Naive thymus-derived CD4-positive, alpha-beta T cell (primary cell): ENCODE measurements around the gene PLXNA1. TPM values are rescaled to one million over a fixed set of nuclear protein-coding genes. Genes with fewer than 3 reads are reported as not detected.

ENCODE experiments used
- ATAC-seq: fragments of 150-1000 bp; cut with Tn5 transposase; 2 replicates; pipeline ENCODE4 v1.10.0; 2021; ENCODE audit warnings: mild to moderate bottlenecking, moderate library complexity
- CTCF ChIA-PET: fragments of 350-600 bp; sonication (Branson Sonifier 250); formaldehyde crosslinking; loops from one replicate; lab custom pipeline; 2021; ENCODE audit warnings: antibody characterized with exemption; lab: Charles Lee
- POLR2A ChIA-PET: fragments of 350-600 bp; sonication (Branson Sonifier 250); formaldehyde crosslinking; loops from one replicate; lab custom pipeline; 2021; ENCODE audit warnings: antibody characterized with exemption, inconsistent platforms; lab: Charles Lee
- DNase-seq, 9 donors: peaks; one replicate each; pipeline versions ENCODE4 v3.0.0 to v3.0.0-alpha.2; 2020 to 2022; ENCODE audit warnings: mixed read lengths in 1 of 9
- H3K27ac ChIP-seq: one replicate; pipeline ENCODE4 v1.7.0; 2013; ENCODE audit warnings: mild to moderate bottlenecking, low read depth, low read length, moderate library complexity
- H3K27me3 ChIP-seq, 2 donors: one replicate each; pipeline ENCODE4 v1.7.0; 2013; ENCODE audit warnings: low read length in 2 of 2, mild to moderate bottlenecking in 2 of 2, moderate library complexity in 2 of 2; ENCODE audit not compliant: control insufficient read depth in 2 of 2, insufficient read depth in 2 of 2
- H3K36me3 ChIP-seq, 3 experiments: 1 replicate in 2 of 3; 2 replicates in 1 of 3; pipeline ENCODE4 v1.7.0; 2013; ENCODE audit warnings: low read length in 3 of 3, mild to moderate bottlenecking in 3 of 3, moderate library complexity in 1 of 3; ENCODE audit not compliant: insufficient read depth in 3 of 3, control insufficient read depth in 2 of 3
- H3K4me1 ChIP-seq, 2 donors: one replicate each; pipeline ENCODE4 v1.7.0; 2013; ENCODE audit warnings: low read length in 2 of 2, mild to moderate bottlenecking in 2 of 2, moderate library complexity in 1 of 2; ENCODE audit not compliant: control insufficient read depth in 2 of 2, insufficient read depth in 2 of 2
- H3K4me3 ChIP-seq: 2 replicates; pipeline ENCODE4 v1.7.0; 2013; ENCODE audit warnings: mild to moderate bottlenecking, low read length
- H3K9me3 ChIP-seq, 3 experiments: 1 replicate in 2 of 3; 2 replicates in 1 of 3; pipeline ENCODE4 v1.7.0; 2013; ENCODE audit warnings: low read length in 3 of 3; ENCODE audit not compliant: control insufficient read depth in 2 of 3
- H3K27ac Mint-ChIP-seq, 9 donors: one replicate each; pipeline ENCODE4 v1.8.0; 2020 to 2022; ENCODE audit warnings: mixed read lengths in 9 of 9, mild to moderate bottlenecking in 8 of 9, moderate library complexity in 5 of 9, inconsistent platforms in 2 of 9
- H3K27me3 Mint-ChIP-seq, 5 donors: one replicate each; pipeline ENCODE4 v1.8.0; 2021 to 2022; ENCODE audit warnings: mixed read lengths in 5 of 5, mild to moderate bottlenecking in 1 of 5
- H3K36me3 Mint-ChIP-seq, 5 donors: one replicate each; pipeline ENCODE4 v1.8.0; 2020 to 2022; ENCODE audit warnings: mixed read lengths in 5 of 5, mild to moderate bottlenecking in 3 of 5, inconsistent platforms in 1 of 5
- H3K4me1 Mint-ChIP-seq, 7 donors: one replicate each; pipeline ENCODE4 v1.8.0; 2020 to 2022; ENCODE audit warnings: mixed read lengths in 7 of 7, mild to moderate bottlenecking in 3 of 7, inconsistent platforms in 1 of 7
- H3K4me3 Mint-ChIP-seq, 10 donors: one replicate each; pipeline ENCODE4 v1.8.0; 2020 to 2022; ENCODE audit warnings: mild to moderate bottlenecking in 10 of 10, mixed read lengths in 10 of 10, moderate library complexity in 6 of 10, inconsistent platforms in 2 of 10
- H3K9me3 Mint-ChIP-seq, 11 donors: one replicate each; pipeline ENCODE4 v1.8.0; 2020 to 2022; ENCODE audit warnings: mixed read lengths in 11 of 11, mild to moderate bottlenecking in 4 of 11, inconsistent platforms in 1 of 11, moderate library complexity in 1 of 11
- intact Hi-C, 2 donors: fragments of 100-400 bp; cut with micrococcal nuclease; formaldehyde crosslinking; loops; one replicate each; pipeline ENCODE4 v1.15.1; 2023
- polyA plus RNA-seq, 2 donors: library from polyadenylated mRNA; unstranded; fragments of 300-500 nt; fragmentation: Illumina TruSeq; gene quantifications; one replicate each; pipeline ENCODE4 v1.2.3, GENCODE V29; 2021
- total RNA-seq, 6 experiments: library from RNA in 5 of 6; stranded (reverse) in 5 of 6; gene quantifications; 1 replicate in 5 of 6; 2 replicates in 1 of 6; pipeline ENCODE4 v1.2.3 and lab custom pipeline; 2021 to 2026

The PLXNA1 gene
- total and polyA plus RNA-seq, 7 experiments from 2014 or later: 0.27 to 16.8 (median 9.4) TPM

DNA sequence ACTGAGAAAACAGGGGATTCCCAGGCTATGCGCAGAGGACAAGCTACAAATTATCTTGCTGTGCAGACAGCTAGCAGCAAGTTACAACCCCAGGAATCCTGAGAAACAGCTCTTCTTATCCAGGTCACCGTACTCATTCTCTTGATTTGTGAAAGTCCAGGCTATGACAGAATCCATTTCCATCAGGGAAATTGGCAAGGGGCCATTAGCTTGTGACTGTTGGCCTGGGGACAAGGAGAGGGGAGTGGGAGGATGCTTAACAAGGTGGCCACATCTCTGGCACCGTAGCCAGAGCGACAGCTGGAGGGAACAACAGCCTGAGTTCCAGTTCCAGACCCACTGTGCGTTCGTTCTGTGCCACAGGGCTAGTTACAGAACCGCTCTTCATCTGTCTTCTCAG lies 44.9 kb upstream of the PLXNA1 start:
- DNase-seq: no peak
- H3K27me3 ChIP-seq: no peaks in the 10 kb centered on the region
- no peak overlapping the region for H3K27ac Mint-ChIP-seq
- intact Hi-C loops: no loop called here
- no peak overlapping the region for H3K4me3 Mint-ChIP-seq
- no peaks in the 10 kb centered on the region for H3K36me3 ChIP-seq
- peaks cover 0 to 1% (median 0%) of the 10 kb centered on the region in 11 donors for H3K9me3 Mint-ChIP-seq
- H3K4me1 ChIP-seq: no peaks in the 10 kb centered on the region
- H3K4me1 Mint-ChIP-seq: peaks cover 0 to 3% (median 0%) of the 10 kb centered on the region in 7 donors
- no peak overlapping the region for H3K27ac ChIP-seq
- H3K27me3 Mint-ChIP-seq: no peaks in the 10 kb centered on the region
- H3K9me3 ChIP-seq: no peaks in the 10 kb centered on the region
- ChIA-PET POLR2A (no interaction called here), CTCF (no interaction called here)
- peaks cover 0 to 23% (median 0%) of the 10 kb centered on the region in 5 donors for H3K36me3 Mint-ChIP-seq
- no peak for ATAC-seq
- H3K4me3 ChIP-seq: no peak overlapping the region

DNA sequence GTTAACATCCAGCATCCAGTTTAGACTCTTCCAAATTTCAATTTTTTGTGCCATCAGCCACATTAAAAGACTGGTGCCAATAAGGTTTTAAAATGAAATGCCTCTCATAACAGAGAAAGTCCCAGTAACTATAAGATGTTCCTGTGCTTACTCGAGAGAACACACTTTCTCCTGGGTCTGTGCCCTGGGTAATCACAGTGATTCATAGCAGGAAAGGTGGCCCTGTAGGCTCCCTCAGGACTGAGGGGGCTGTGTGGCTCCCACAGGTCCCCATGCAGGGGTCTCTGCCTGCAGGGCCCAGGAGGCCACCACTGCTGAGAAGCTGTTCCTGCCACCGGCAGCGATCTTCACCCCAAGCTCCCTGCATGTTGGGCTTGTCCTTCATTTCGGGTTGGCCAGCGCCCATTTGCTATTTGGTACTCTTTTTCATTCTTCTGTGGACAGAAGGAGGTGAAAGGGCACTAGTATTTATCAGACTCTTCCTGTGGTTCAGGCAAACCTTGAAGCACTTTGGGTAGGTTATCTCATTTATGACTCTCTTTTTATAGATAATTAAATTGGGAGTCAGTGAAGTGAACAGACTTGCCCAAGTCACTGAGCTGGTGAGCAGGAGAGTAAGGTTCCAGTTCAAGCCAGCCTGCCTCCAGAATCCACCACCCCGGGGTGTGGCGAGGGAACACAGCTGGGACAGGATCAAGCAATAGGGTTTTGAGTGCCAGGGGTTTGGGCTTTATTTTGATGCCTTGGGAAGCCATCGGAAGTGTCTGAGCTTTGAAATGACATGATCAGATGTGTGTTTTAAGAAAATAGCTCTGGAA lies 44.2 kb upstream of the PLXNA1 start:
- no peak for ATAC-seq
- intact Hi-C loops: no loop called here
- Histone ChIP-seq H3K4me1 (no peaks in the 10 kb centered on the region), H3K27ac (no peak overlapping the region), H3K4me3 (no peak overlapping the region), H3K9me3 (no peaks in the 10 kb centered on the region), H3K27me3 (no peaks in the 10 kb centered on the region), H3K36me3 (no peaks in the 10 kb centered on the region)
- Mint-ChIP-seq H3K27ac (no peak overlapping the region), H3K4me3 (no peak overlapping the region), H3K27me3 (no peaks in the 10 kb centered on the region), H3K4me1 (peaks cover 0 to 3% (median 0%) of the 10 kb centered on the region in 7 donors), H3K36me3 (peaks cover 0 to 23% (median 2%) of the 10 kb centered on the region in 5 donors), H3K9me3 (peaks cover 0 to 1% (median 0%) of the 10 kb centered on the region in 11 donors)
- DNase-seq: no peak
- ChIA-PET POLR2A (no interaction called here), CTCF (no interaction called here)

- no peak overlapping the region for H3K27ac Mint-ChIP-seq
- peaks cover 0 to 1% (median 0%) of the 10 kb centered on the region in 11 donors for H3K9me3 Mint-ChIP-seq
- H3K36me3 Mint-ChIP-seq: peaks cover 0 to 20% (median 3%) of the 10 kb centered on the region in 5 donors
- CTCF ChIA-PET: no interaction called here
- Histone ChIP-seq H3K4me3 (no peak overlapping the region), H3K27me3 (no peaks in the 10 kb centered on the region), H3K27ac (no peak overlapping the region), H3K4me1 (no peaks in the 10 kb centered on the region), H3K9me3 (no peaks in the 10 kb centered on the region), H3K36me3 (no peaks in the 10 kb centered on the region)
- intact Hi-C loops: no loop called here
- POLR2A ChIA-PET: no interaction called here
- no peak overlapping the region for H3K4me3 Mint-ChIP-seq
- H3K4me1 Mint-ChIP-seq: peaks cover 0 to 3% (median 0%) of the 10 kb centered on the region in 7 donors
- H3K27me3 Mint-ChIP-seq: no peaks in the 10 kb centered on the region
- ATAC-seq: no peak
- DNase-seq: no peak
Measured at GRCh38 chr3:126939338-126939718, 43.6 kb upstream of the PLXNA1 start.

DNA sequence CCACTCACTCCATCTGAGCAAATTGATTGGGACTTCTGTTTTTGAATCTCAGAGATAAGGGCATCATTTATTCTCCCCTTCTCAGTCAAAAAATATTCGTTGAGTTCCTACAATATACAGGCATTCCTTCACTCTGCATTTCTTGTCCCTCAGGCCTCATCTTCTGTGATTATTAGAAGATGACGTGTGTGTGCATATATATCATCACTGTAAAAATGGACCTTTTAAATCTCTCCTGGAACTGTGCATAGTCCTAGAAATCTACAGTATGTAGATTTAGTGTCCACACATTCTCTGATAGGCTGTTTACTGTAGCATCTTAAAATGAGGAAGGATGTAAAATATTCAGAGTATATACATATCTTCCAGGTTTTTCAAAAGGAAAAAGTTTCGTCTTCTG lies 43.2 kb upstream of the PLXNA1 start:
- Mint-ChIP-seq H3K9me3 (peaks cover 0 to 1% (median 0%) of the 10 kb centered on the region in 11 donors), H3K27ac (no peak overlapping the region), H3K4me3 (no peak overlapping the region), H3K27me3 (no peaks in the 10 kb centered on the region), H3K36me3 (peaks cover 0 to 20% (median 3%) of the 10 kb centered on the region in 5 donors), H3K4me1 (peaks cover 0 to 3% (median 0%) of the 10 kb centered on the region in 7 donors)
- H3K4me1 ChIP-seq: no peaks in the 10 kb centered on the region
- intact Hi-C loops: no loop called here
- ATAC-seq (no peak), DNase-seq (no peak)
- no peaks in the 10 kb centered on the region for H3K36me3 ChIP-seq
- ChIA-PET CTCF (no interaction called here), POLR2A (no interaction called here)
- H3K4me3 ChIP-seq: no peak overlapping the region
- H3K9me3 ChIP-seq: no peaks in the 10 kb centered on the region
- H3K27me3 ChIP-seq: no peaks in the 10 kb centered on the region
- H3K27ac ChIP-seq: no peak overlapping the region

- H3K36me3 ChIP-seq: no peaks in the 10 kb centered on the region
- H3K27me3 ChIP-seq: no peaks in the 10 kb centered on the region
- H3K36me3 Mint-ChIP-seq: peaks cover 0 to 20% (median 3%) of the 10 kb centered on the region in 5 donors
- H3K4me3 ChIP-seq: no peak overlapping the region
- ChIA-PET CTCF (no interaction called here), POLR2A (no interaction called here)
- H3K27me3 Mint-ChIP-seq: no peaks in the 10 kb centered on the region
- no peaks in the 10 kb centered on the region for H3K4me1 ChIP-seq
- no peak overlapping the region for H3K4me3 Mint-ChIP-seq
- DNase-seq (no peak), ATAC-seq (no peak)
- no peak overlapping the region for H3K27ac Mint-ChIP-seq
- peaks cover 0 to 1% (median 0%) of the 10 kb centered on the region in 11 donors for H3K9me3 Mint-ChIP-seq
- no peak overlapping the region for H3K27ac ChIP-seq
- H3K4me1 Mint-ChIP-seq: no peaks in the 10 kb centered on the region
- no peaks in the 10 kb centered on the region for H3K9me3 ChIP-seq
- intact Hi-C loops: no loop called here
Measured at GRCh38 chr3:126941721-126942270, 41.1 kb upstream of the PLXNA1 start.

GRCh38 chr3:126944089-126944965 lies 38.6 kb upstream of the PLXNA1 start:
- no peaks in the 10 kb centered on the region for H3K4me1 ChIP-seq
- no peak for DNase-seq
- intact Hi-C loops: no loop called here
- ATAC-seq: no peak
- H3K27me3 ChIP-seq: no peaks in the 10 kb centered on the region
- ChIA-PET CTCF (no interaction called here), POLR2A (no interaction called here)
- Mint-ChIP-seq H3K36me3 (peaks cover 0 to 25% (median 3%) of the 10 kb centered on the region in 5 donors), H3K27ac (peak overlapping the region in 1 of 9 donors; percentile 34), H3K27me3 (no peaks in the 10 kb centered on the region), H3K4me3 (no peak overlapping the region), H3K4me1 (peaks cover 0 to 7% (median 5%) of the 10 kb centered on the region in 7 donors), H3K9me3 (peaks cover 0 to 1% (median 0%) of the 10 kb centered on the region in 11 donors)
- no peak overlapping the region for H3K4me3 ChIP-seq
- no peak overlapping the region for H3K27ac ChIP-seq
- H3K9me3 ChIP-seq: no peaks in the 10 kb centered on the region
- peaks cover 0 to 5% (median 0%) of the 10 kb centered on the region in 3 experiments for H3K36me3 ChIP-seq
